Endodermal cell (in vitro differentiated cells): ENCODE results near the gene TTC21A. TPM values are rescaled to one million over a fixed set of nuclear protein-coding genes. Genes with fewer than 3 reads are reported as not detected.

Source experiments
- DNase-seq: peaks from one replicate; pipeline ENCODE4 v3.0.0-alpha.2; 2017
- H3K27ac ChIP-seq: 2 replicates; pipeline ENCODE4 v1.5.1; 2013; ENCODE audit warnings: mild to moderate bottlenecking, low read depth, low read length, moderate library complexity
- H3K27me3 ChIP-seq: 2 replicates; pipeline ENCODE4 v1.6.1; 2013; ENCODE audit warnings: mild to moderate bottlenecking, low read length, moderate library complexity; ENCODE audit not compliant: insufficient read depth, control insufficient read depth, poor library complexity, severe bottlenecking
- H3K36me3 ChIP-seq: 2 replicates; pipeline ENCODE4 v1.7.0; 2013; ENCODE audit warnings: mild to moderate bottlenecking, low read length, moderate library complexity; ENCODE audit not compliant: control insufficient read depth, insufficient read depth
- H3K4me1 ChIP-seq: one replicate; pipeline ENCODE4 v1.7.0; 2013; ENCODE audit warnings: low read length; ENCODE audit not compliant: control insufficient read depth, insufficient read depth
- H3K4me3 ChIP-seq: 2 replicates; pipeline ENCODE4 v1.5.1; 2013; ENCODE audit warnings: mild to moderate bottlenecking, low read length, moderate library complexity
- H3K9ac ChIP-seq: 2 replicates; pipeline ENCODE4 v1.6.1; 2013; ENCODE audit warnings: mild to moderate bottlenecking, low read length, moderate library complexity; ENCODE audit not compliant: poor library complexity, severe bottlenecking; ENCODE audit errors: extremely low read depth
- H3K9me3 ChIP-seq: 2 replicates; pipeline ENCODE4 v1.6.1; 2013; ENCODE audit warnings: mild to moderate bottlenecking, low read length, moderate library complexity; ENCODE audit not compliant: control insufficient read depth
- H3K27ac Mint-ChIP-seq: 2 replicates; pipeline ENCODE4 v1.8.0; 2020; ENCODE audit warnings: mixed read lengths
- H3K27me3 Mint-ChIP-seq: 2 replicates; pipeline ENCODE4 v1.8.0; 2021; ENCODE audit warnings: mild to moderate bottlenecking, mixed read lengths; ENCODE audit not compliant: insufficient read depth
- H3K36me3 Mint-ChIP-seq: 2 replicates; pipeline ENCODE4 v1.8.0; 2020; ENCODE audit warnings: low read depth, mixed read lengths
- H3K4me1 Mint-ChIP-seq: 2 replicates; pipeline ENCODE4 v1.8.0; 2020; ENCODE audit warnings: mixed read lengths
- H3K4me3 Mint-ChIP-seq: 2 replicates; pipeline ENCODE4 v1.8.0; 2020; ENCODE audit warnings: mild to moderate bottlenecking, moderate library complexity, mixed read lengths
- H3K9me3 Mint-ChIP-seq: 2 replicates; pipeline ENCODE4 v1.8.0; 2020; ENCODE audit warnings: mild to moderate bottlenecking, mixed read lengths
- WGBS, 2 experiments: methylation state at CpG; one replicate each; pipeline versions ENCODE4 v1.1.5 to v1.1.7; 2013; ENCODE audit warnings: missing lambda C conversion rate in 2 of 2, mixed read lengths in 1 of 2; ENCODE audit not compliant: insufficient coverage in 1 of 2, insufficient read length in 1 of 2; 5-methylcytosine and 5-hydroxymethylcytosine counted together
- total RNA-seq, 2 donors: library from RNA; stranded (reverse); fragmentation: NEBNext Ultra II Directional in 1 of 2; extraction: Animal tissue kit (Norgen Biotek cat#: 25700) in 1 of 2; gene quantifications; 2 replicates in 1 of 2; 3 replicates in 1 of 2; pipeline ENCODE4 v1.2.1, GENCODE V29; 2021
- TF ChIP-seq, protein P1 (sequence below): fragments of 200-600 bp; sonication (generic); conservative IDR thresholded peaks from 2 replicates; pipeline ENCODE4 v1.5.0; 2021; ENCODE audit warnings: antibody characterized with exemption, mild to moderate bottlenecking

The TTC21A gene
- total RNA-seq, 2 donors from 2014 or later: 5.7 to 5.8 TPM

DNA sequence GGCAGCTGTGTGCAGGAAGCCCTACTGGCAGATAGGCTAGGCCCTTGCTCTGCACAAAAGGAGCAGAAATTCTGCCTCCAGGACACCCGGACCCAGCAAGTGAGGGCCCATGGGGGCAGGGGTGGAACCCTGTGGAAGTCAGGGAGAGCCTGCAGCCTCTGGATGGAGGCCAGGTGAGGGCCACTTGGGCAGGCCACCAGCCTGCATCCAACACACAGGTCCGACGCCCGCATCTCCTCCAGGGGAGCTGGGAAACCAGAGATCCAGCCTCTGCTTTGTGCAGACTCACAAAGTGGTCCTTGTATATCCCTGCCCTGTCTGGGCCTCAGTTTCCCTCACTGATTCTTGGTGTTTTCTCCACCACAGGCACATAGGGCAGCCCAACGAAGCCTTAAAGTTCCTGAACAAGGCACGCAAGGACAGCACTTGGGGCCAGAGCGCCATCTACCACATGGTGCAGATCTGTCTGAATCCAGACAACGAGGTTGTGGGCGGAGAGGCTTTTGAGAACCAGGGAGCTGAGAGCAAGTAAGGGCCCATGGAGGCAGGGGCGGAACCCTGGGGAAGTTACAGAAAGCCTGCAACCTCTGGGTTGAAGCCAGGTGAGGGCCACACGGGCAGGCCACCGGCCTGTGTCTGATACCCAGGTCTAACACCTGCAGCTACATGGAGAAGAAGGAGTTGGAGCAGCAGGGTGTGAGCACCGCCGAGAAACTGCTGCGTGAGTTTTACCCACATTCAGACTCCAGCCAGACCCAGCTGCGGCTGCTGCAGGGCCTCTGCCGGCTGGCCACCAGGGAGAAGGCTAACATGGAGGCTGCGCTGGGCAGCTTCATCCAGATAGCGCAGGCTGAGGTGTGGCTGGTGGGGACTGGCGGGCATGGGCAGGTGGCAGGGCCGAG is 29.3 kb downstream of the TTC21A start:
- WGBS, 2 experiments: 92 to 93% methylated on average over 15 to 21 of the region's 21 CpGs
- no peaks in the 10 kb centered on the region for H3K27me3 Mint-ChIP-seq
- H3K4me1 ChIP-seq: no peaks in the 10 kb centered on the region

DNA sequence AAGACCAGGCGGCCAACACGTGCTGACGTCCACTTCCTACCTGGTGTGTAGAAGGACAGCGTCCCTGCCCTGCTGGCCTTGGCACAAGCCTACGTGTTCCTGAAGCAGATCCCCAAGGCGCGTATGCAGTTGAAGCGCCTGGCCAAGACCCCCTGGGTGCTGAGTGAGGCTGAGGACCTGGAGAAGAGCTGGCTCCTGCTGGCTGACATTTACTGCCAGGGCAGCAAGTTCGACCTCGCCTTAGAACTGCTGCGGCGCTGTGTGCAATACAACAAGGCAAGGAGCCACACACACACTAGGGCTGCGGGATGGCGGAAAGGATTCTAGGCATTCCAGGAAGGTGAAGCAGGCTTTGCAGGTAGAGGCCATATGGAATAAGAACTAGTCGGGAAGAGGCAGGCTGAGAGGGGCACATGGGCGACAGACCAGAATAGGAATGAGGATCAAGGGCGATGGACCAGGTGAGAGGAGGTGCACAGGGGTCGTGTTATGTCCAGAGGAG is 30.0 kb downstream of the TTC21A start:
- Mint-ChIP-seq H3K9me3 (no peaks in the 10 kb centered on the region), H3K4me3 (no peak overlapping the region), H3K27me3 (no peaks in the 10 kb centered on the region), H3K4me1 (no peaks in the 10 kb centered on the region), H3K36me3 (peaks cover 3% of the 10 kb centered on the region), H3K27ac (peak overlapping the region; percentile 23)
- WGBS, 2 experiments: 89 to 94% methylated on average over 16 to 18 of the region's 18 CpGs
- Histone ChIP-seq H3K36me3 (peaks cover 27% of the 10 kb centered on the region), H3K4me3 (no peak overlapping the region), H3K9me3 (no peaks in the 10 kb centered on the region), H3K27me3 (no peaks in the 10 kb centered on the region), H3K9ac (no peak overlapping the region), H3K27ac (no peak overlapping the region), H3K4me1 (no peaks in the 10 kb centered on the region)
- TF ChIP-seq, protein P1, sequence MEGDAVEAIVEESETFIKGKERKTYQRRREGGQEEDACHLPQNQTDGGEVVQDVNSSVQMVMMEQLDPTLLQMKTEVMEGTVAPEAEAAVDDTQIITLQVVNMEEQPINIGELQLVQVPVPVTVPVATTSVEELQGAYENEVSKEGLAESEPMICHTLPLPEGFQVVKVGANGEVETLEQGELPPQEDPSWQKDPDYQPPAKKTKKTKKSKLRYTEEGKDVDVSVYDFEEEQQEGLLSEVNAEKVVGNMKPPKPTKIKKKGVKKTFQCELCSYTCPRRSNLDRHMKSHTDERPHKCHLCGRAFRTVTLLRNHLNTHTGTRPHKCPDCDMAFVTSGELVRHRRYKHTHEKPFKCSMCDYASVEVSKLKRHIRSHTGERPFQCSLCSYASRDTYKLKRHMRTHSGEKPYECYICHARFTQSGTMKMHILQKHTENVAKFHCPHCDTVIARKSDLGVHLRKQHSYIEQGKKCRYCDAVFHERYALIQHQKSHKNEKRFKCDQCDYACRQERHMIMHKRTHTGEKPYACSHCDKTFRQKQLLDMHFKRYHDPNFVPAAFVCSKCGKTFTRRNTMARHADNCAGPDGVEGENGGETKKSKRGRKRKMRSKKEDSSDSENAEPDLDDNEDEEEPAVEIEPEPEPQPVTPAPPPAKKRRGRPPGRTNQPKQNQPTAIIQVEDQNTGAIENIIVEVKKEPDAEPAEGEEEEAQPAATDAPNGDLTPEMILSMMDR: no peak
- no peak for DNase-seq

More for the DNA sequence above, 29.3 kb downstream of the TTC21A start:
- Histone ChIP-seq H3K4me3 (no peak overlapping the region), H3K27me3 (no peaks in the 10 kb centered on the region), H3K9me3 (no peaks in the 10 kb centered on the region), H3K9ac (no peak overlapping the region), H3K36me3 (peaks cover 20% of the 10 kb centered on the region), H3K27ac (no peak overlapping the region)
- TF ChIP-seq, protein P1: no peak
- H3K4me3 Mint-ChIP-seq: no peak overlapping the region
- no peaks in the 10 kb centered on the region for H3K36me3 Mint-ChIP-seq
- H3K9me3 Mint-ChIP-seq: no peaks in the 10 kb centered on the region
- peak; percentile 57 for DNase-seq
- H3K4me1 Mint-ChIP-seq: no peaks in the 10 kb centered on the region
- H3K27ac Mint-ChIP-seq: no peak overlapping the region

DNA sequence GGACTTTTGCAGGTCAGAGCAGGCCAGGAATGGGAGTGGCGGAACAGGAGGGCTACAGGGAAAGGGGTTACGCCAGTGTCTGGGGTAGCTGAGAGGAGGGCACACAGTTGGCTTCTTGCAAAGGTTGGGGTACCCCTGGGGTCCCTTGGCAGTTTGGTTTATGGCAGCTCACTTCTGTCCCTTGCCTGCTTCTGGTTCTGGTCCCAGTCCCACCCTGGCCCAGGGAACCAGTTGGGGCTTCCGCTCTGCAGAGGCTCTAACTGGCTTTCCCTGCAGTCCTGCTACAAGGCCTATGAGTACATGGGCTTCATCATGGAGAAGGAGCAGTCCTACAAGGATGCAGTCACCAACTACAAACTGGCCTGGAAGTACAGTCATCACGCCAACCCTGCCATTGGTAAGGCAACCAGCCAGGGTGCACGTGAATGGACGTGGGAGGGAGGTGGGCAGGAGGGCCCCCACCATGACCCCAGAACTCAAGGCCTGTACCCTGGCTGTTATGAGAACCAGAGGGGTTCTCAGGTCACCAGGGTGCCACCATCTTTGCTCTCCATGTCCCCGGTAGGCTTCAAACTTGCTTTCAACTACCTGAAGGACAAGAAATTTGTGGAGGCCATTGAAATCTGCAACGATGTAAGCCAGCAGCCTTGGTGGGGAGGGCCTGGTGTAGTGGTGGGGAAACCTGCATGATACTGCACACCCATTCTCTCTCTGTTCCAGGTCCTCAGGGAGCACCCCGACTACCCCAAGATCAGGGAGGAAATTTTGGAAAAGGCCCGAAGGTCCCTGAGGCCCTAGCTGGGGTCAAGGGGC is 30.7 kb downstream of the TTC21A start:
- TF ChIP-seq, protein P1: no peak
- H3K4me1 ChIP-seq: no peaks in the 10 kb centered on the region
- no peaks in the 10 kb centered on the region for H3K9me3 Mint-ChIP-seq
- H3K27me3 ChIP-seq: no peaks in the 10 kb centered on the region
- no peak overlapping the region for H3K27ac ChIP-seq
- H3K27me3 Mint-ChIP-seq: no peaks in the 10 kb centered on the region
- WGBS, 2 experiments: 96 to 97% methylated on average over 6 to 10 of the region's 10 CpGs
- no peaks in the 10 kb centered on the region for H3K9me3 ChIP-seq
- no peak overlapping the region for H3K4me3 Mint-ChIP-seq
- H3K27ac Mint-ChIP-seq: peak overlapping the region; percentile 23
- peaks cover 34% of the 10 kb centered on the region for H3K36me3 ChIP-seq
- peaks cover 9% of the 10 kb centered on the region for H3K36me3 Mint-ChIP-seq
- H3K9ac ChIP-seq: no peak overlapping the region
- H3K4me3 ChIP-seq: no peak overlapping the region
- peak; percentile 48 for DNase-seq
- H3K4me1 Mint-ChIP-seq: no peaks in the 10 kb centered on the region
